Kasumi-1 (cell line): ENCODE results near the gene DAGLA.
"Not testable (repeated sequence)": the region's sequence is repeated elsewhere in the genome, so short reads cannot be mapped to it uniquely, and the experiment has no call there.

Experiments
- DNase-seq, 2 experiments: peaks; one replicate each; lab custom pipeline; 2025; lab: John Stamatoyannopoulos, UW

Gene DAGLA

DNA sequence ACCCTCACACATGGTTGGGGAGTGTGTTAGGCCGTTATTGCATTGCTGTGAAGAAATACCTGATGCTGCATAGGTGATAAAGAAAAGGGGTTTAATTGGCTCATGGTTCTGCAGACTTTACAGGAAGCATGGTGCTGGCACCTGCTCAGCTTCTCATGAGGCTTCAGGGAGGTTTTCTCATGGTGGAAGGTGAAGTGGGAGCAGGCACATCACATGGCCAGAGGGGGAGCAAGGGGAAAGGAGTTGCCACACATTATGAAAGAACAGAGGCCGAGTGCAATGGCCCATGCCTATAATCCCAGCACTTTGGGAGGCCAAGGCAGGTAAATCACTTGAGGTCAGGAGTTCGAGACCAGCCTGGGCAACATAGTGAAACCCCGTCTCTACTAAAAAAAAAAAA, 19.2 kb upstream of the DAGLA start:
- DNase-seq, result peak in 1 of 2 experiments; percentile 22

DNA sequence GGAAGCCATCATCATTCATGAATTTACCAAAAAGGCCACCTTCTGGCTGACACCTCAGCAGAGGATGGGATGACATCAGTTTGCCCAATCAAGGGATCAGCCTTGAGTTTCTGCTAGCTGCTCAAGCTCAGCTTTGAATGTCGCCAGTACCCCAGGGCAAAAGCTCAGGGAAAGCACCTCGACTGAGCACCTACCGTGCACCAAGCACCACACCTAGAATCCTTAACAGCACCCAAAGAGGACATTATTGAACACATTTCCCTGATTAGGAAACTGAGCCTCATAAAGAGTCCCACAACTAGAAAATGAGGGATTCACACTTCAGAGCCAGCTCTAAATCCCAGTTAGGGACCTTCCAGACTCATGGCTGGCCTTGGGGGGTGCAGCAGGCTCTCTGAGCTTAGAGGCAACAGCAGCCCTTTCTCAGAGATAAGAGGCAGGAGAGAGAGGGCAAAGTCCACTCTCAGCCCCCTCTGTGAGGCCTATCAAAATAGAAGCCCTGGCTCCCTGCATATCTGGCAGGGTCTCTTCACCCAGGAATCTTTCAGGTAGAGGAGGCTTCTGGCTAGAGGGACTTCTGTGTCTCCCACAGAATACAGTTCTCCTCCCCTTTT, 13.4 kb upstream of the DAGLA start:
- DNase-seq, result no peak

DNA sequence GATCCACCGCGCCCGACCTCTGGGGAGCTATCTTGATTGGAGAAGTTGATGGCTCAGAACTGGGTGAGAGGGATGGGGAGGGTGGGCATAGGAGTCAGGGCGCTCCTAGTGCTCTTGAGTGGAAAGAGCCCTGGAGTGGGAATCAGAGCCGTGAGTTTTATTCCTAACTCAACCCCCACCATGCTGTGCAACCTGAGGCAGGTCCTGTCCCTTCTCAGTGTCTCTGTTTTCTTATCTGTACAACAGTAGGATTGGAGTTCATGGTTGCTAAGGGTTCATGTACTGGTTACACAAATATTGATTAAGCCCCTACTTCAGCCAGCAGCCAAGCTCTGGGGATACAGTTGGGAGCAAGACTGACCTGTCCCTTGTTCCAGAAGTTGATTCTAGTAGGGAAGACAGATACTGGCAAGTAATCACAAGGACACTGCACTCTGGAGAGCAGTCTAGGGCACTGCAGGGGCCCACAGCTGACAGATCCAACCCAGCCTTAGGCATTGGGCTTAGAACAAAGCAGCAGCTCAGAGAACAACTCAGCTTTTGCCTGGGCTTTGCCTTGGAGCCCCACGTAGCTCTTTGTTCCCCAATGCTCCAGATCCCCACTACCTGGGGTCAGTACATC, 12.4 kb upstream of the DAGLA start:
- DNase-seq, result no peak

DNA sequence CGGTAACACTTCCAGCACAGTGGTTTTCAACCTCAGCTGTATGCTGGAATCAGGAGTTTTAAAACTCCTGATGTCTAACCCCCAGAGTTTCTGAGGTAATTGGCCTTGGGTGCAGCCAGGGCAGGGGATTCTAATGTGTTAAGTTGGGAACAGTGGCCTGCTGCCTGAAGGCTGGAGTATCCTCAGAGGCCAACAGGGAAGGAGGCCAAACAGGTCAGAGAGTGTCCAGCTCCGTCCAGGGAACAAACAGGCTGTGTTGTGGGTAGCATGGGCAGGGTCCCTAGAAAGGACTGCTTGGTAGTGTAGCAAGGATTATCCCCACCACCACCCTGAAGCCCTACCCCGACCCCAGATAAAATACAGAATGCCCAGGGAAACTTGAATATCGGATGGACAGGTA, 10.8 kb upstream of the DAGLA start:
- no peak for DNase-seq

DNA sequence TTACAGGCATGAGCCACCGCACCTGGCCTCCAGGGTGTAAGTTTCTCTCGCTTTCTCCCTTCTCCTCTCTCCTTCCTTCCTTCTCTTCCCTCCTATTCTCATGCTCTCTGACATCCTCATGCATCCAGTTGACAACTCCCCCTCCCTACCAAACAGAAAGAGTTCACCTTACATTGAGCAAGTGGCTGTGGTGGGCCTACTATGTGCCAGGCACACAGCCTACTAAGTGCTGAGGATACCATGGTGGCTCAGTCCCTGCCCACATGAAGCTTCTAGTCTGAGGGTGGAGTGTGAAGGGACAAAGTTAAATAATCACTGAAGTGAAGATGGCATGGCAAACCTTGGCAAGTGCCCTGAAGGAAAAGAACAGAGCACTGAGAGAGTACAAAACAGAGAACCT, 9.6 kb upstream of the DAGLA start:
- DNase-seq, result no peak

DNA sequence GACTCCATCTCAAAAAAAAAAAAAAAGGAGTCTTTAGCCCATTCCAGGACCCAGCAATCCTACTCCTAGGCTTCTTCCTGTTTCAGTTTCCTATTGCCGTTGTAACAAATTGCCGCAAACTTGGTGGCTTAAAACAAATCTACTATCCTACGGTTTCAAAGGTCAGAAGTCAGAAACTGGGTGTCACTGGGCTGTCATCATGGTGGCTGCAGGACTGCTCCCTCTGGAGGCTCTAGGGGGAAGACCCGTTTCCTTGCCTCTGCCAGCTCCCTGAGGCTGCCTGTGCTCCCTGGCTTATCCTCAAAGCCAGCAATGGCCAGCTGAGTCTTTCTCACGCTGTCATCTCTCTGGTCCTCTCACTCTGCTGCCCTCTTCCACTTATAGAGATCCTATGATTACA, 8.7 kb upstream of the DAGLA start:
- DNase-seq, result peak; percentile 77 to 81

DNA sequence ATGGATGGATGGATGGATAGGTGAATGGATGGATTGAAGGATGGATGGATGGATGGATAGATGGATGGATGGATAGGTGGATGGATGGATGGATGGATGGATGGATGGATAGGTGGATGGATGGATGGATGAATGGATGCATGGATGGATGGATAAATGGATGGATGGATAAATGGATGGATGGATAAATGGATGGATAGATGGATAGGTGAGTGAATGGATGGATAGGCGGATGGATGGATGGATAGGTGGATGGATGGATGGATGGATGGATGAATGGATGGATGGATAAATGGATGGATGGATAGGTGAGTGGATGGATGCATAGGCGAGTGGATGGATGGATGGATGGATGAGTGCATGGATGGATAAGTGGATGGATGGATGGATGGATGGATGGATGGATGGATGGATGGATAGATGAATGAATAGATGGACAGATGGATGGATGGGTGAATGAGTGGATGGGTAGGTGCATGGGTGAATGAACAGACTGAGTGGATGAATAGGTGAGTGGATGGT, 6.2 kb upstream of the DAGLA start:
- DNase-seq, result not testable (repeated sequence)

DNA sequence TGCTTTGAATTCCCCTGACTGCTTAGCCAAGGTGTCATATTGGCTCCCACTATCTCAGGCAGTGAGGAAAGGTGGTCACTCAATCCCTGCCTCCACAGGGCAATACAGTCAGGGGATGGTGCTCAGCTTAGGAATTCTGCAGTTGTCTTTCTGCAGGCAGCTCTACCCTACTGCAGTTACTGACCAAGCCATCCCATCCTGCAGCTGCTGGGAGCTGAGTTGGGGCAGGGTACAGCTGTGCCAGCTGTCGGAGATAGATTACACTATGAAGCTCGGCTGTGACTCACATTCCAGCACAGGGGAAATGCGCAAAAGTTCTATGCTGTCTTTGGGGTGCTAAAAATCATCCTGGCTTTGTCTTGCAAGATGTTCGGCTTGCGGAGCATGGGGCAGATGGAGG, 4.4 kb upstream of the DAGLA start:
- no peak for DNase-seq

DNA sequence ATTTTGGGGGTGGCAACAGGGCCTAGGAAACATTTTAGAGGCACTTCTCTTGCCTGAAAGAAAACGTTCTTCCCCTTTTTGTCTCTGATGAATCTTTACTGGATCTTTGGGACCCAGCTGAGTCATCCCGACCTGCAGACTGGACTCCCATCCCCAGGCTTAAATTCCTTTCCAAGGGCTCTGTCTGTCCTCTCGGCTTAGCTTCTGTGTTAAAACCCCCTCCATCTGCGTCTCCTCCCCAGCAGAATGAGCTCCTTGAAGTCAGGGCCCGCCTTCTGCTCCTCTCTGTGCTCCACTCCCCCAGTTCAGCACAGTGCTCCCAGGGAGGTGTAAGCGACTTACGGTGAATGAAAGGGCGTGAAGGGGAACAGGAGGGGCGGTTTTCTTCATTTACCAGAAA, 895 bp upstream of the DAGLA start:
- peak in 1 of 2 experiments; percentile 36 for DNase-seq

DNA sequence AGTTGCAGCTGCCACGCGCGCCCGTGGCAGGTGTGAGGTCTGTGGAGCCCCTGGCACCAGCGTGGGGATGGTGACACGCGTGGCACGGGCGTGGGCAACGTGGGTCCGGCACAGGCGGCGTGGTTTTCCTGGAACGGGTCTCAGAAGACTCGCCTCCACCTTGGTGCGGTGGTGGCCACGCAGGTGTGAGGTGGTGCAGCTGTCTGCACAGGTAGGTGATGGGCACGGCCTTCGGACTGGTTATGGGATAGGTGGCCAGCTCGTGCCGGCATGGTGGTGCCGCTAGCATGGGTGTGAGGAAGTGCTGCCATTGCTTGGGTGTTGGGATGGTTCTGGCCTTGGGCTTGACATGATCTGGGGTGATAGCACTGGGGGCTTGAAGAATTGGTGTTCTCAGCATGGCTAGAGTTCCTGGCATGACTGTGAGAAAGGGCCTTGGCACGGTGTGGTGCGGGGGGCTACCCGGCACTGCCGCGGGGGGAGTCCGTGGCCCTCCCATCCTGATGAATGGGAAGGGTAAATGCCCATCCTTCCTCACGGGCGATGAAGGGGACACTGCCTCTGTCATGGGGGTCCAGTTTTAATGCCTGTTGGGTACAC, 531 bp downstream of the DAGLA start:
- no peak for DNase-seq

DNA sequence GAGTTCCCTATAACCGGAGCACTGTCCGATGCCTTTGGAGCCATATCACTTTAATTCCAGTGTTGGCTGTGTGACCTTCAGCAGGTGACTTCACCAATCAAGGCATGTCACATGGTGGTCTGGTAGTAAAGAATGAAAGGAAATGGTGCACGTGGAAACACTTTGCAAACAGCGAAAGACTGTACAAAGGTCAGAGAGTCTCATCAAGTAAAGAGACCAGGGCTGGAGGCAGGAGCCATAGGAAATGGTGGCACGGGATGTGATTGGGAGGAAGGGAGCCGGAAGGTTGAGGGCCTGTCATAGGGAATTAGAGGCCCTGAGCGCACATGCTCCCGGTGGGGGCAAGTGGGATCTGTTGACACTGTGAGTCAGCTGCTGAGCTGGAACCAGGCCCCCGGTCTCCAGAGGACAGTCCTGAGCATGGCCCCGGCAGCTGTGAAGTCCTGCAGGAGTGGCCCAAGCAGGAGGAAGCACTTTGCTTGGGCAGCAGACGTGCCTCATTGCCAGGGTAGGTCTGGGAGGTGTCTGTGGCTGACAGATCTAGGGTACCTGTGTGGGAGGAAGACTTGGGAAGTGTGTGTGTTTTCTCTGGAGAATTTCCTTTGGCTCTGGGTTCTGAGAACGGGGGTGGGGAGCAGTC, 2.0 kb downstream of the DAGLA start:
- no peak for DNase-seq

DNA sequence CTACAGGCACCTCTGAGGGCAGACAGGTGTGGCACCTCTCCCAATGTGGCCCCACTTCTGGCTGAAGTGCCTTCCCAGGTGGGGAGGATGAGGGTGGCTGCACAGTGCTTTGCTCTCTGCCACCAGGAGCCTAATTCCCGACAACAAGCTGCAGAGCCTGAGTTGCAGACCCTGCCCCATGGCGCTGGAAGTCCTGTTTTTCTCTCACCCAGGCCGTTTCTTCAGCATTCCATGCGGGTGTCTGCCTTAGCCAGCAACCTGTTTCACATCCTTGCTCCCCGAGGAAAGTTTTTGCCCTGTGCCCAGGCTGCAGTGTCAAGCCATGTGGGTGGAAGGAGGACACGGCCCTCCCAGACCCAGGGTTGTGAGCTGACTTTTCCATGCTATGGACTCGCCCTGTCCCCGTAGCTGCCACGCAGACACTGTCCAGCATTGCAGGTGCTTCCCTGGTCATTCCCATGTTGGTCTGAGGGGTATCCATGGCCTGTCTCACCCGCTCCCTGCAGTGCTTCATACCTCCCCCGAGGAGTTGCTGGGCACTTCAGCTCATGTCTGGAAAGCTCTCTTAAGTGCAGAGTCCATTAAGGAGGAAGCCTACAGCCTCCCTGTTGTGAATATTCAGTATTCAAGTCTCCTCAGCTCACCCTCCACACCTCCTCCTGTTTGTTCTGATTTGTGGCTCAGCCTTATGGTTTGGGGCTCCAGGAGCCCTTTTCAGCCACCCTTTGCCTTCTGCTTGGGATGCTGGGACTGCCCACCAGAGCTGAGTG, 2.9 kb downstream of the DAGLA start:
- no peak for DNase-seq

DNA sequence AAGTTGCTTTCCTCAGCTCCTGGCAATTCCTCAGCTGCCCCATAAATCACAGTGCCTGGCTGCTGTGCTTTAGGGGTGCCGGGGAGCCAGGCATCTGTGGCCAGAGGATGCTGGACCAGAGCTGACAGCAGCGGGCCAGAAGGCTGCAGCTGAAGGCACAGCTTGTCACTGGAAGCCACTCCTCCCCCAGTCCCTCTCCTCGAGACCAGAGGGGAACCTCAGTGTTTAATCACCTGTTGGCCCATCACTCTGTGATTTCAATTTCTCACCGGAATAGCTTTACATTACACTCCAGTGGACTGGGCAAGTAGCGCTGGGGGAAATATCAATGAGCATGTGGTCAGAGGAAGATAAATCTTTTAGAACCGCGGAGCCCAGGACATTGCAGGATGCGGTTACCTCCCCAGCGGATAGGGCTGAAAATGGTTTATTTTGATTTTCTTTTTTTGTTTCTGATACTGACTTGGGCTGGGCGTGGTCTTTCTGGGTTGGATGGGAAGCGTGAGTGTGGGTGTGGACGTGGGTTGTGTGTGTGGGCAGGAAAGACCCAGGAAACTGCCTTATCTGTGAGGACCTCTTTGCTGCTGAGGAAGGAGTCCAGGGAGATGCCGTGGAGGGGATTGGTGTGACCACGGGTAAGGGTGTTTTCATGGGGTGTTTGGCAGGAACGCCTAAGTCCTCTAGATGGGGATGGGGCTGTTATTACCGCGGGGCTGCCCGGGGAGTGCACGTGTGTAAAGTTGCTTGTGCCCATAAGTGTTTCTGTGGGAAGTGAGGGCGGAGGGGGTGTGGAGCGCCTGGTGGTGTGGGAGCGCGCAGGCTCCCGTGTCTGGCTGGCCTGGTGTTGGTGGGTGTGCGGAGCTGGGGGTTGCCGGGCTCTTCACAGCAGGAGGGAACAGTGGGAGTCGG, 4.0 kb downstream of the DAGLA start:
- DNase-seq, result no peak

DNA sequence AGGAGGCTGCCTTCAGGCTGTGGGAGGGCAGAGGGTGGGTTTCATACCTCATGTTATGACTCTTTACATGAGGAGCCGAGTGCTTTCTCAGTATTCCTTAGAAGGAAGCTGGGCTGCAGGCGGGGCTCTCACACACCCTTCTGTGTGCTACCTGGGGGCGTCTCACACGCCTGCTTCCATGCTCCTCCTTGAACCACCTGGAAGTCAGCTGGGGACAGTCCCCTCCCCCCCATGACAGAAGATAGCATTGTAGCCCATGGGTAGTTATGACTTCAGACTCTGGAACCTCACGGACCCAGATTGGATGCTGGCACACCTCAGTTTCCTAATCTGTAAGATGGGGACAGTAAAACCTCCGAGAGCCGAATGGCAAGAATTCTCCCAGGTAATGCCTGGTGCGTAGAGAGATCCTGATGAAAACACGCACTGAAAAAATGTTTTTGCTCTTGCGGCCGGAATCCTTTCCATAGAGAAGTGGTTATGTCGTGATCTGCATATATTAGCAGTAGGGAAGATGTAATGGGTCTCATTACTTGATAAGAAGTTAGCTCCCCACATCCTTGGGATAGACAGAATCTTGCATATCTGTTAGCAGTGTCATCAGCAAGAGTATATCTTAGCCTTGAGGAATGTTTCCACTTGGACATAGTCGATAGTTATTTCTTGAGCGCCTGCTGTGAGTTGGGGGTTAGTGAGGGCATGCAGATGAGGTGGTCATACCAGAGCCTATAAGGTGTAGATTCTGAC, 4.9 kb downstream of the DAGLA start:
- no peak for DNase-seq

DNA sequence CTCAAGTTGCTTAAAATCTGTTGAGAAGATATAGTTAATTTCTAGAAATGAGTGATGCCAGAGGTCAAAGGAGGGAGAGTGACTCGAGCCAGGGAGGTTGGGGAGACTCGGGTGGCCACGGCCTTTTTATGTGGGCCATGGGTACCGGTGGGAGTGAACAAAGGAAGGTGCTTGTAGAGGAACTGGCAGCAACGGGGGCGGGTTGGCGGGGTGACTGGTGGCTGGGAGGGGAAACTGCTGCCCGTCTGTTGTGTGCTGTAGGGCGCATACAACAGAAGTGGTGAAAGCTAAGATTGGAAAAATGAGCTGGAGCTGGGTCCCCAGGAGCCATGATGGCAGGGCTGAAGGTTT, 5.4 kb downstream of the DAGLA start:
- DNase-seq, result peak; percentile 22 to 35

DNA sequence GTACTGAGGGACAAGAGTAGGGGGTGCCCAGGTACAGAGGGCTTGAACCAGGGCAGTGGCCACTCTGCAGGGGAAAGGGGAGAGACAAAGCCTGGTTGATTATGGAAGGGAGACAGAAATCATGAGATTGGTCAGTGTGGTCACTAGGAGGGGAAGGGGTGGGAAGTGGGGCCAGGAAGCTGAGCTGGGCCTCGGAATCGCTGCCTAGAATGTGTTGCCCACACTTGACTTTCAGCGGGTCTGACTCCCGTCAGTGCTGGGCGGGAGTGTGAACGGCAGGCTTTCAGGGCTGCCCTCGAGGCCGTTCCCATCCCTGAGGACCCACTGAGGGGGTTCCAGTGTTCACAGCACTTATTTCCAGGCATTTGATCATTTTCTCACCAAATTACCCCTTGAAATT, 5.9 kb downstream of the DAGLA start:
- DNase-seq, result no peak

DNA sequence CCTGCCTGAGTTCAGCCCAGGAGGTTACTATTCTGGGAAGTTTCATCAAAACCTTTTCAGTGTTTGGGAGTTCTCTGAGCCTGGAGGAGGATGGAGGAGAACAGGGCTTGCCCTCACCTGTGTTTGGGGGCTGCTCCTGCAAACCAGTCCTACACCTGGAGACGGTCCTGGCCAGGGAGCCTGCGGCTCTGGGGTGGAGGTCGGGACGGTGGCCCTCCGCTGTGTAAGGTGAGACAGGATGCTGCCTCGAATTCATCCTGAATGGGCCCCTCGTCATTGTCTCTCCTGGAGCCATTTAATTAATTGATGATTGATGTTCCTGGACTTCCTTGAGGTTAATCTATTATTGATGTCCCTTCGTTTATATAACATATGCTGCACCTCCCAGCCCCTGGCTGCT, 6.3 kb downstream of the DAGLA start:
- DNase-seq, result no peak

DNA sequence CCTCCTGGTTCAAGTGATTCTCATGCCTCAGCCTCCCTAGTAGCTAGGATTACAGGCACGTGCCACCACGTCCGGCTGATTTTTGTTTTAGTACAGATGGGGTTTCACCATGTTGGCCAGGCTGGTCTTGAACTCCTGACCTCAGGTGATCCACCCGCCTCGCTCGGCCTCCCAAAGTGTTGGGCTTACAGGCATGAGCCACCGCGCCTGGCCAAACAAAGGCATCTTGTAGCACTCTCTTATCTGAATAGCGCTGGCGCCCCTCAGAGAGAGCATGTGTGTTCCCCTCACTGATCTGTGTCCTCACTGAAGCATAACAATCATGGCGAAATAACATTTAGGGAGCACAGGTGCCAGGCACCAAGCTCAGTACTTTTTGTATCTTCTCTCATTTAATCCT, 7.2 kb downstream of the DAGLA start:
- DNase-seq, result no peak

DNA sequence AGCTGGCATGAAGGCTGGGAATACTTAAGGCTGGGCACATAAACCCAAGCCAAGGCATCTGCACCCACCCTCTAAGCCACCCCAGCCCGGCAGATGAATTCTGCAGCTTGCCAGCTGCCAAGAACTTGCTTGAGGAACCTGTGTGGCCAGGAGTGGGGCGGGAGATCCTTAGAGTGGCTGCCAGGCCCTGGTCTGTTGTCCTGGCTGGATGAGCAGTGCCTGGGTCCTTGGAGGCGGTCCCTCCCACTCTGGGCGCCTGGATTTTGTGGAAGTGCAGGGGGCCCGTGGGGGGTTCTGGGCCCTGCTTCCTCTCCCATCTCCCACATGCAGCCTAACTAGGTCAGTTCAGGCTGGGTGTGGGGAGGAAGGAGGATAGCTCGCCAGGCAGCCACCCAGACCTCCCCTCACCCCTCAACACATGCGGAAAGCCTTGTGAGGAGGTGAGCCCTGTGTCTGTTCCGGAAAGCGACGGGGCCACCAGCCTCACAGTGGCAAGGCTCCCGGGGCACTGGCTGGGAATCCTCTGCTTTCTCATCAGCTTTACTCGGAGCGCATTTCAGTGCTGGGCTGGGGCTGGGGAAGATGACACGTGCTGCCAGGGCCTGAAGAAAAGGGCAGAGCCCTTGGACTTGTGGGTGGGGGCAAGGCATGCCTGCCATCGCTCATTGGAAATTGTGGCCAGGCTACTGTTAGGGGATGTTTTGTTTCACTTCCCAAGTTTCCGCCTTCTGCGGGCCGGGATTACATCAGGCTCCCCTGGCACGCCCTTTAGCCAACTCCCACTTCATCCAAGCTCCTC, 8.4 kb downstream of the DAGLA start:
- DNase-seq, result peak; percentile 80 to 88

DNA sequence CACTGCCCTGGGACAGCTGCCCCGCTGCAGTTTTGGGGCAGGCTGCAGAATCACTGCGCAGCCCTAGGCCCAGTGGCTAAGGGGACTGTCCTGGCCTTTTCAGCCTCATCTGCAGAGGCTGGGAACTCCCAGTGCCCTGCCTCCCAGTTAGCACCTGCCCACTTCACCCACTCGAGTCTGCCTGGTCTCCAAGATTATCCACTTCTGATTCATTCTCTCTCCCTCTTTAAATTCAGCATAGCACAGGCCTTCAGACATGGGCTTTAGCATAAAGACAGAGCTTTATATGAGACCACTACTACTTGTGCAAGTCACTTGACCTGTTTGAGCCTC, 8.9 kb downstream of the DAGLA start:
- DNase-seq, result no peak
